Lower lobe of right lung (tissue), 2 donors: ENCODE results near the gene TEX13B. TPM values are rescaled to one million over a fixed set of nuclear protein-coding genes. Genes with fewer than 3 reads are reported as not detected.

Experiments used
- ATAC-seq, 2 donors: fragments of 200-7000 bp; cut with Tn5 transposase; one replicate each; pipeline ENCODE4 v1.9.1; 2020 to 2022; ENCODE audit warnings: mild to moderate bottlenecking in 2 of 2, moderate library complexity in 2 of 2
- DNase-seq: peaks from one replicate; pipeline ENCODE4 v3.0.0-alpha.2; 2020
- H3K27ac ChIP-seq: fragments of 200-600 bp; one replicate; pipeline ENCODE4 v1.8.0; 2022
- H3K27me3 ChIP-seq: fragments of 200-600 bp; one replicate; pipeline ENCODE4 v1.8.0; 2022; ENCODE audit warnings: low read depth
- H3K36me3 ChIP-seq: fragments of 200-600 bp; one replicate; pipeline ENCODE4 v1.8.0; 2022; ENCODE audit warnings: mild to moderate bottlenecking
- H3K4me1 ChIP-seq: fragments of 200-600 bp; one replicate; pipeline ENCODE4 v1.8.0; 2022
- H3K4me3 ChIP-seq: fragments of 200-600 bp; one replicate; pipeline ENCODE4 v1.8.0; 2022; ENCODE audit warnings: mild to moderate bottlenecking
- H3K9me3 ChIP-seq: fragments of 200-600 bp; one replicate; pipeline ENCODE4 v1.8.0; 2022
- intact Hi-C: fragments of 100-400 bp; cut with DNase I; formaldehyde crosslinking; loops from one replicate; pipeline ENCODE4 v1.11.0; 2022
- total RNA-seq: library from RNA; stranded (reverse); fragmentation: NEBNext Ultra II Directional; extraction: Animal tissue kit (Norgen Biotek cat#: 25700); gene quantifications from one replicate; pipeline ENCODE4 v1.2.1, GENCODE V29; 2021
- TF ChIP-seq, protein P1 (sequence below): fragments of 200-600 bp; IDR thresholded peaks from one replicate; pipeline ENCODE4 v1.8.0; 2022; ENCODE audit warnings: antibody characterized with exemption, mild to moderate bottlenecking
- donor health status: DM: no; HTN: yes; CAD: no; lungs with severe emphysema.

TEX13B gene
- total RNA-seq, 1 donor from 2014 or later: not detected

- no peaks in the 10 kb centered on the region for H3K27me3 ChIP-seq
- no peak overlapping the region for H3K4me3 ChIP-seq
- no peak overlapping the region for H3K27ac ChIP-seq
- ATAC-seq (no peak), DNase-seq (no peak)
- no peaks in the 10 kb centered on the region for H3K36me3 ChIP-seq
- intact Hi-C loops: no loop called here
- H3K9me3 ChIP-seq: no peaks in the 10 kb centered on the region
- no peaks in the 10 kb centered on the region for H3K4me1 ChIP-seq
- TF ChIP-seq, protein P1, sequence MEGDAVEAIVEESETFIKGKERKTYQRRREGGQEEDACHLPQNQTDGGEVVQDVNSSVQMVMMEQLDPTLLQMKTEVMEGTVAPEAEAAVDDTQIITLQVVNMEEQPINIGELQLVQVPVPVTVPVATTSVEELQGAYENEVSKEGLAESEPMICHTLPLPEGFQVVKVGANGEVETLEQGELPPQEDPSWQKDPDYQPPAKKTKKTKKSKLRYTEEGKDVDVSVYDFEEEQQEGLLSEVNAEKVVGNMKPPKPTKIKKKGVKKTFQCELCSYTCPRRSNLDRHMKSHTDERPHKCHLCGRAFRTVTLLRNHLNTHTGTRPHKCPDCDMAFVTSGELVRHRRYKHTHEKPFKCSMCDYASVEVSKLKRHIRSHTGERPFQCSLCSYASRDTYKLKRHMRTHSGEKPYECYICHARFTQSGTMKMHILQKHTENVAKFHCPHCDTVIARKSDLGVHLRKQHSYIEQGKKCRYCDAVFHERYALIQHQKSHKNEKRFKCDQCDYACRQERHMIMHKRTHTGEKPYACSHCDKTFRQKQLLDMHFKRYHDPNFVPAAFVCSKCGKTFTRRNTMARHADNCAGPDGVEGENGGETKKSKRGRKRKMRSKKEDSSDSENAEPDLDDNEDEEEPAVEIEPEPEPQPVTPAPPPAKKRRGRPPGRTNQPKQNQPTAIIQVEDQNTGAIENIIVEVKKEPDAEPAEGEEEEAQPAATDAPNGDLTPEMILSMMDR: no peak
Observed at GRCh38 chrX:107936434-107936730, 45.8 kb downstream of the TEX13B start.

GRCh38 chrX:107935664-107936433 is 46.3 kb downstream of the TEX13B start:
- Histone ChIP-seq H3K27ac (no peak overlapping the region), H3K27me3 (no peaks in the 10 kb centered on the region), H3K36me3 (no peaks in the 10 kb centered on the region), H3K4me1 (no peaks in the 10 kb centered on the region), H3K4me3 (peak overlapping the region; percentile 14), H3K9me3 (no peaks in the 10 kb centered on the region)
- ATAC-seq: no peak
- TF ChIP-seq, protein P1: no peak
- no peak for DNase-seq
- intact Hi-C loops: no loop called here

- intact Hi-C loops: no loop called here
- H3K4me1 ChIP-seq: no peaks in the 10 kb centered on the region
- ATAC-seq (no peak), DNase-seq (no peak)
- TF ChIP-seq, protein P1: no peak
- H3K27me3 ChIP-seq: no peaks in the 10 kb centered on the region
- H3K9me3 ChIP-seq: no peaks in the 10 kb centered on the region
- no peak overlapping the region for H3K4me3 ChIP-seq
- no peak overlapping the region for H3K27ac ChIP-seq
- H3K36me3 ChIP-seq: no peaks in the 10 kb centered on the region
Observed at GRCh38 chrX:107935200-107935599, 47.0 kb downstream of the TEX13B start.

DNA sequence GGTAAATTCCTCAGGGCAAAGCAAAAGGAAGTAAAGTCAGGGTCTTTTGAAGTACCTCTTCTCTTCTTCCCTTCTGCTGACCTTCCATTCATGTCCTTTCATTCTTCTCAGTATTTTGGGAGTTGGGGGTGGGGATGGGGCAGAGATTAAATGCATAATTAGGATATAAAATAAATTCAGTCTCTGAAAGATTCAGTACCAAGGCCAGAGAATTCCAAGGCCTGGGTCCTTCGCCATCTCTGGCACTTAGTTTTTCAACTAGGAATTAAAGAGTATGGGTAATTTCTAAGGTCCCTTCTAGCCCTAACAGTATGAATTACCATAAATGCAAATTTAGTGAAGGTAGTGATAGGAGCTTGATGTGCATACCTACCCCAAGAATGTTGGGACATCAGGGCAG is 47.9 kb downstream of the TEX13B start:
- Histone ChIP-seq H3K36me3 (no peaks in the 10 kb centered on the region), H3K27ac (no peak overlapping the region), H3K4me3 (no peak overlapping the region), H3K4me1 (no peaks in the 10 kb centered on the region), H3K27me3 (no peaks in the 10 kb centered on the region), H3K9me3 (no peaks in the 10 kb centered on the region)
- TF ChIP-seq, protein P1: no peak
- ATAC-seq (no peak), DNase-seq (no peak)
- intact Hi-C loops: no loop called here

Other genes starting within 250 kb of the TEX13B start
- gene TSC22D3, start 206.6 kb downstream of the TEX13B start, total RNA-seq: 350 TPM
- gene NCBP2L, start 204.6 kb downstream of the TEX13B start, total RNA-seq: not detected
- 20.3 TPM for gene MID2, start 156.5 kb downstream of the TEX13B start, total RNA-seq
- gene VSIG1, start 62.7 kb upstream of the TEX13B start, total RNA-seq: 1.6 TPM
- gene PSMD10, start 109.2 kb upstream of the TEX13B start, total RNA-seq: 39.2 TPM
- gene ATG4A, start 109.4 kb upstream of the TEX13B start, total RNA-seq: 17.4 TPM